ENCODE data around the gene TBC1D4. TPM values are rescaled to one million over a fixed set of nuclear protein-coding genes. Genes with fewer than 3 reads are reported as not detected.
A peak's percentile ranks its signal among the peaks of the same experiment; 100 is the strongest.

The TBC1D4 gene
- total and polyA plus RNA-seq, 9 of the 15 experiments (the other 6 are each of a cell fraction or from before 2014, with no cell fraction given): 2.8 to 12.3 (median 7.0) TPM

DNA sequence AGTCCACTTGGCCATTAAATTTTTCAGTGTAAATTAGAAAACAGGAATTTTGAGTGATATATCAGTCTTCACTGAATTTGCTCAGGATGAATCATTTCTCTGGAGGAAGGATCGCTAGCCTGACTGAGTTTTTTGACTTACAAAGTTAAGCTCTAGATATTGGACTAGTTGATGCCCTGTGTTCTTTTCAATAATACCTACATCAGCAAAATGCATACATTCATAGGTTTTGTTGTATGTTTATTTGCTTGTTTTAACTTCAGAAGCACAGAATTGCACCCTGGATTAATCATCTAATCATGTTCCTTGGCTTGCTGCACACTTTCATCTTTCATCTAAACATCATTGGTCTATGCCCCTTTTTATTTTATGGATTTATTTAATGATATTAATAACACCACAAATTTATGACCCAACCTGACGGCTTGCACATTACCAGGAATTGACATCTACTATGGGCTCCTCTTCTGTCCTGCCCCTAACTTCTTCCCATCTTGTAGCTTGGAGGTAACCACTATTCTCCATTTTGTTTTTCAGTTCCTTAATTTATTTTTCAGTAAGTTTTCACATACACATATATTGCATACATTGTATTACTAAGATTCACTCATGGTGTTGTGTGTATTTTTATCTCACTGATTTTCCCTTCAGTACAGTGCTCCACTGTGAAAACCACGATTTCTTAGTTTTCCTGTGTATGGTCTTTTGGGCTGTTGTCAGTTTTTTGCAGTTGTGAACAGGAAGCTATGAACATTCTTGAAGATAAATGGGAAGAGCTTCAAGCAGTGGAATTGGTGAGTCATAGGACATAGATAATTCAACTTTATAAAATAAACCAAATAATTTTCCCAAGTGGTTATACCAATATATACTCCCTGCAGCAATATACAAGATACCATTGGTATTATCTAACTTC is 32.4 kb upstream of the TBC1D4 start:
- TF ChIP-seq ZNF780A (CRISPR knock-in tag; IDR thresholded peaks at IDR 0.05) (no peak), ARID2 (IDR thresholded peaks at IDR 0.05) (no peak), NCOA6 (IDR thresholded peaks at IDR 0.05) (no peak), MAFK (IDR thresholded peaks at IDR 0.05; ENCODE audit: low read length) (peak; percentile 17; the same call in 1 of the 2 replicates), JUND (IDR thresholded peaks at IDR 0.05; ENCODE audit: borderline replicate concordance, low read depth, low read length) (no peak), JUND (tag; IDR thresholded peaks at IDR 0.05; ENCODE audit: borderline replicate concordance, low read depth, low read length) (0 out of 3 replicates have a peak, but pooled peaks have one; percentile 50), MAFF (IDR thresholded peaks at IDR 0.05; ENCODE audit: low read length) (peak; percentile 16; the same call in 1 of the 2 replicates), SIRT6 (IDR thresholded peaks at IDR 0.05; ENCODE audit: low read depth, low read length) (no peak), NCOA2 (IDR thresholded peaks at IDR 0.05; ENCODE audit: partially characterized antibody in 2 of 2) (no peak), ZNF316 (IDR thresholded peaks at IDR 0.05) (peak; percentile 46; the same call in 1 of the 2 replicates), C11orf30 (IDR thresholded peaks at IDR 0.05; ENCODE audit: low read depth) (peak; percentile 24; the same call in 1 of the 2 replicates), FOSL1 (tag; conservative IDR thresholded peaks at IDR 0.05) (peak; percentile 33), EHMT2 (IDR thresholded peaks at IDR 0.05) (no peak), ZNF124 (CRISPR knock-in tag; IDR thresholded peaks at IDR 0.05) (no peak)
- TF ChIP-seq, protein P1, sequence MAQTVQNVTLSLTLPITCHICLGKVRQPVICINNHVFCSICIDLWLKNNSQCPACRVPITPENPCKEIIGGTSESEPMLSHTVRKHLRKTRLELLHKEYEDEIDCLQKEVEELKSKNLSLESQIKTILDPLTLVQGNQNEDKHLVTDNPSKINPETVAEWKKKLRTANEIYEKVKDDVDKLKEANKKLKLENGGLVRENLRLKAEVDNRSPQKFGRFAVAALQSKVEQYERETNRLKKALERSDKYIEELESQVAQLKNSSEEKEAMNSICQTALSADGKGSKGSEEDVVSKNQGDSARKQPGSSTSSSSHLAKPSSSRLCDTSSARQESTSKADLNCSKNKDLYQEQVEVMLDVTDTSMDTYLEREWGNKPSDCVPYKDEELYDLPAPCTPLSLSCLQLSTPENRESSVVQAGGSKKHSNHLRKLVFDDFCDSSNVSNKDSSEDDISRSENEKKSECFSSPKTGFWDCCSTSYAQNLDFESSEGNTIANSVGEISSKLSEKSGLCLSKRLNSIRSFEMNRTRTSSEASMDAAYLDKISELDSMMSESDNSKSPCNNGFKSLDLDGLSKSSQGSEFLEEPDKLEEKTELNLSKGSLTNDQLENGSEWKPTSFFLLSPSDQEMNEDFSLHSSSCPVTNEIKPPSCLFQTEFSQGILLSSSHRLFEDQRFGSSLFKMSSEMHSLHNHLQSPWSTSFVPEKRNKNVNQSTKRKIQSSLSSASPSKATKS (CRISPR knock-in tag; IDR thresholded peaks at IDR 0.05): no peak
- no peaks in the 10 kb centered on the region for H3K27me3 ChIP-seq (ENCODE audit: control insufficient read depth in 2 of 2, insufficient read depth in 2 of 2, low read length in 2 of 2)
- no peaks in the 10 kb centered on the region for H3K4me1 ChIP-seq (replicated peaks in 1 of 2; ENCODE audit: control insufficient read depth in 2 of 2, insufficient read depth in 2 of 2, low read length in 2 of 2)
- H3K9me3 ChIP-seq (replicated peaks; ENCODE audit: control insufficient read depth, insufficient read depth, low read depth, low read length): no peaks in the 10 kb centered on the region
- BruUV-seq (replicated peaks): no TSS peak
- H3K4me3 ChIP-seq: no peak overlapping the region
- H2AFZ ChIP-seq (ENCODE audit: low read depth, low read length): no peak overlapping the region
- H3K27ac ChIP-seq (ENCODE audit: extremely low read depth, low read depth, low read length): no peak overlapping the region
- in situ Hi-C loops (cut with MboI) (no loop called here), intact Hi-C loops (cut with micrococcal nuclease) (no loop called here)
- POLR2A ChIA-PET: interaction anchor here (0.6 kb wide), 1 partner anchor 1481 kb away, joined by 5 read pairs; no protein-coding TSS in a partner anchor
- 26% methylated on average over 3 of the region's 3 CpGs for WGBS (ENCODE audit: insufficient coverage, low coverage, missing lambda C conversion rate)
- CTCF ChIA-PET (ENCODE audit: low intra/inter-chr PET ratio): no interaction called here
- ATAC-seq: no peak
- no peaks in the 10 kb centered on the region for H4K20me1 ChIP-seq (replicated peaks; ENCODE audit: control insufficient read depth, insufficient read depth, low read length)
- no peak for FAIRE-seq
- no peaks in the 10 kb centered on the region for H3K36me3 ChIP-seq (ENCODE audit: control insufficient read depth, insufficient read depth, low read length)
- no peak for DNase-seq (ENCODE audit: extremely low read depth in 1 of 4, low spot score in 3 of 4)
- no peak overlapping the region for H3K4me2 ChIP-seq (ENCODE audit: insufficient read depth, low read length)
- H3K9me1 ChIP-seq (ENCODE audit: control insufficient read depth, insufficient read depth, low read length): no peaks in the 10 kb centered on the region
- no peaks in the 10 kb centered on the region for H3K79me2 ChIP-seq (ENCODE audit: control insufficient read depth, insufficient read depth, low read length)
- no peak overlapping the region for H3K9ac ChIP-seq (ENCODE audit: insufficient read depth in 1 of 2, low read depth in 2 of 2, low read length in 2 of 2)

Data from K562 (cell line).